Midbrain (tissue), 1 donor: ENCODE data around the gene L3MBTL4.
"Not testable (repeated sequence)": the region's sequence is repeated elsewhere in the genome, so short reads cannot be mapped to it uniquely, and the experiment has no call there.

ENCODE experiments used
- DNase-seq: peaks from one replicate; lab custom pipeline; 2025; lab: John Stamatoyannopoulos, UW

Gene L3MBTL4

GRCh38 chr18:6106091-6106685 lies 308.5 kb downstream of the L3MBTL4 start:
- no peak for DNase-seq

GRCh38 chr18:6103741-6104140 lies 311.0 kb downstream of the L3MBTL4 start:
- DNase-seq = no peak

- no peak for DNase-seq
Observed at GRCh38 chr18:6096730-6097129, 318.0 kb downstream of the L3MBTL4 start.

- DNase-seq = no peak
Observed at GRCh38 chr18:6088432-6088831, 326.3 kb downstream of the L3MBTL4 start.

- no peak for DNase-seq
Observed at GRCh38 chr18:6086731-6087130, 328.0 kb downstream of the L3MBTL4 start.

GRCh38 chr18:6079406-6079805 lies 335.3 kb downstream of the L3MBTL4 start:
- no peak for DNase-seq

GRCh38 chr18:6078877-6079276 lies 335.8 kb downstream of the L3MBTL4 start:
- no peak for DNase-seq

GRCh38 chr18:6072423-6072822 lies 342.3 kb downstream of the L3MBTL4 start:
- not testable (repeated sequence) for DNase-seq

- no peak for DNase-seq
Observed at GRCh38 chr18:6069539-6069938, 345.2 kb downstream of the L3MBTL4 start.

GRCh38 chr18:6069103-6069502 lies 345.6 kb downstream of the L3MBTL4 start:
- no peak for DNase-seq

- DNase-seq = no peak
Observed at GRCh38 chr18:6060149-6060548, 354.6 kb downstream of the L3MBTL4 start.

GRCh38 chr18:6059551-6059950 lies 355.2 kb downstream of the L3MBTL4 start:
- no peak for DNase-seq

- no peak for DNase-seq
Observed at GRCh38 chr18:6058941-6059340, 355.8 kb downstream of the L3MBTL4 start.

GRCh38 chr18:6057604-6058003 lies 357.1 kb downstream of the L3MBTL4 start:
- no peak for DNase-seq

GRCh38 chr18:6056171-6056910 lies 358.4 kb downstream of the L3MBTL4 start:
- no peak for DNase-seq

- no peak for DNase-seq
Observed at GRCh38 chr18:6055711-6056110, 359.0 kb downstream of the L3MBTL4 start.

- no peak for DNase-seq
Observed at GRCh38 chr18:6054256-6054842, 360.4 kb downstream of the L3MBTL4 start.

- no peak for DNase-seq
Observed at GRCh38 chr18:6052449-6052913, 362.2 kb downstream of the L3MBTL4 start.

- DNase-seq = not testable (repeated sequence)
Observed at GRCh38 chr18:6047596-6047995, 367.1 kb downstream of the L3MBTL4 start.

GRCh38 chr18:6044773-6045172 lies 369.9 kb downstream of the L3MBTL4 start:
- DNase-seq = no peak

- no peak for DNase-seq
Observed at GRCh38 chr18:6044319-6044718, 370.4 kb downstream of the L3MBTL4 start.

- DNase-seq = no peak
Observed at GRCh38 chr18:6039055-6039454, 375.7 kb downstream of the L3MBTL4 start.

- DNase-seq = no peak
Observed at GRCh38 chr18:6031442-6031841, 383.3 kb downstream of the L3MBTL4 start.
